Body of pancreas (tissue), 4 donors: Measurements from ENCODE around the gene F10. TPM values are rescaled to one million over a fixed set of nuclear protein-coding genes. Genes with fewer than 3 reads are reported as not detected.

Experiments used
- ATAC-seq: fragments of 150-250 bp; one replicate; pipeline ENCODE4 v1.9.1; 2016
- DNase-seq, 4 donors: peaks; one replicate each; pipeline ENCODE4 v3.0.0-alpha.2; 2019
- H3K27ac ChIP-seq, 4 donors: fragments of 200-600 bp; sonication (generic); 1 replicate in 3 of 4; 2 replicates in 1 of 4; pipeline versions ENCODE4 v1.5.1 to v1.6.1; 2016 to 2019; ENCODE audit warnings: mild to moderate bottlenecking in 1 of 4, mixed read lengths in 1 of 4, moderate library complexity in 1 of 4
- H3K27me3 ChIP-seq, 2 donors: fragments of 200-600 bp; sonication (generic); one replicate each; pipeline ENCODE4 v1.6.0; 2016; ENCODE audit warnings: mild to moderate bottlenecking in 1 of 2
- H3K36me3 ChIP-seq, 2 donors: fragments of 200-600 bp; sonication (generic); replicated peaks in 1 of 2; 2 replicates each; pipeline ENCODE4 v1.5.1; 2016; ENCODE audit warnings: low read depth in 2 of 2; ENCODE audit not compliant: insufficient read depth in 1 of 2
- H3K4me1 ChIP-seq: fragments of 200-600 bp; sonication (generic); one replicate; pipeline ENCODE4 v1.6.0; 2016
- H3K4me3 ChIP-seq, 2 donors: fragments of 200-600 bp; sonication (generic); 1 replicate in 1 of 2; 2 replicates in 1 of 2; pipeline ENCODE4 v1.5.1; 2016 to 2019
- H3K9me3 ChIP-seq, 3 donors: fragments of 200-600 bp; sonication (generic); 1 replicate in 2 of 3; 2 replicates in 1 of 3; pipeline ENCODE4 v1.5.1; 2016
- POLR2A ChIP-seq, 3 donors: fragments of 450-650 bp; IDR thresholded peaks; one replicate each; pipeline ENCODE4 v1.6.1; 2016; ENCODE audit warnings: antibody characterized with exemption in 3 of 3, mild to moderate bottlenecking in 2 of 3
- WGBS, 2 donors: methylation state at CpG; one replicate each; pipeline ENCODE4 v1.1.5; 2017; 5-methylcytosine and 5-hydroxymethylcytosine counted together
- intact Hi-C: fragments of 100-400 bp; cut with DNase I; formaldehyde crosslinking; loops from one replicate; pipeline ENCODE4 v1.15.1; 2023
- total RNA-seq, 2 donors: library from RNA; depleted of rRNA; stranded (reverse); fragments of >200 nt; gene quantifications; one replicate each; pipeline ENCODE4 v1.1.0, GENCODE V29; 2016
- TF ChIP-seq, protein P1 (sequence below), 7 experiments: fragments of 450-650 bp in 4 of 7; fragments of 200-600 bp in 3 of 7; sonication (generic) in 3 of 7; IDR thresholded peaks; one replicate each; pipeline ENCODE4 v1.5.1; 2016 to 2019; ENCODE audit warnings: antibody characterized with exemption in 7 of 7

The F10 gene
- total RNA-seq, 2 donors from 2014 or later: 2.3 to 6.7 TPM

DNA sequence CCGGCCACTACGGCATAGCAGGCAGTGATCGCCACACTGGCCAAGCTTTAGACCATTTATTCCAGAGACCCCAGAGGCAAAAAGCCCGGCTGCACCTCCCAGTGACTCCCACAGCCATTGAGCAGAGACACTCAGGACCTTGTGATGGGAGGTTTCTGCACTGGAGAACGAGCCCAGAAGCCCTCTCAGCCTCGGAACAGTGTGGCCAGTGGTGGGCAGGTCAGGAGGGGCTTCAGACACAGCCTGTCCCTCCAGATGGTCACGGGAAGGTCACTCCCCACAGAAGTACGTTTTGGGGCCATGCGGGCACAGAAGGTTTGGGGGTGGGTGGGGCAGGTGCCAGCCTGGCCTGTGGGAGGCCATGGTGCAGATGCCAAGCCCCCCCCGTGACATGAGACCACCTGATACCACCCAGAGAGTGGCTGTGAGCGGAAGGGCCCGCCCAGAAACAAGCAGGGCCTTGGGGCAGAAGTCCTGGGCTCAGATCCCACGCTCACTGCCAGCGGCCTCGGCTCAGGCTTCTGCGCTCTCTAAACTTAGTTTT lies 599 bp upstream of the F10 start:
- H3K36me3 ChIP-seq: no peaks in the 10 kb centered on the region
- H3K27ac ChIP-seq: no peak overlapping the region
- H3K9me3 ChIP-seq: no peaks in the 10 kb centered on the region
- DNase-seq (peak in 1 of 4 donors; percentile 2), ATAC-seq (no peak)
- H3K27me3 ChIP-seq: no peaks in the 10 kb centered on the region
- WGBS, 2 donors: 47 to 59% methylated on average over 9 to 16 of the region's 16 CpGs
- no peak for TF ChIP-seq POLR2A (IDR thresholded peaks at IDR 0.05)
- TF ChIP-seq, protein P1, sequence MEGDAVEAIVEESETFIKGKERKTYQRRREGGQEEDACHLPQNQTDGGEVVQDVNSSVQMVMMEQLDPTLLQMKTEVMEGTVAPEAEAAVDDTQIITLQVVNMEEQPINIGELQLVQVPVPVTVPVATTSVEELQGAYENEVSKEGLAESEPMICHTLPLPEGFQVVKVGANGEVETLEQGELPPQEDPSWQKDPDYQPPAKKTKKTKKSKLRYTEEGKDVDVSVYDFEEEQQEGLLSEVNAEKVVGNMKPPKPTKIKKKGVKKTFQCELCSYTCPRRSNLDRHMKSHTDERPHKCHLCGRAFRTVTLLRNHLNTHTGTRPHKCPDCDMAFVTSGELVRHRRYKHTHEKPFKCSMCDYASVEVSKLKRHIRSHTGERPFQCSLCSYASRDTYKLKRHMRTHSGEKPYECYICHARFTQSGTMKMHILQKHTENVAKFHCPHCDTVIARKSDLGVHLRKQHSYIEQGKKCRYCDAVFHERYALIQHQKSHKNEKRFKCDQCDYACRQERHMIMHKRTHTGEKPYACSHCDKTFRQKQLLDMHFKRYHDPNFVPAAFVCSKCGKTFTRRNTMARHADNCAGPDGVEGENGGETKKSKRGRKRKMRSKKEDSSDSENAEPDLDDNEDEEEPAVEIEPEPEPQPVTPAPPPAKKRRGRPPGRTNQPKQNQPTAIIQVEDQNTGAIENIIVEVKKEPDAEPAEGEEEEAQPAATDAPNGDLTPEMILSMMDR (IDR thresholded peaks at IDR 0.05): no peak
- peaks cover 6% of the 10 kb centered on the region for H3K4me1 ChIP-seq
- intact Hi-C loops: no loop called here
- no peak overlapping the region for H3K4me3 ChIP-seq

DNA sequence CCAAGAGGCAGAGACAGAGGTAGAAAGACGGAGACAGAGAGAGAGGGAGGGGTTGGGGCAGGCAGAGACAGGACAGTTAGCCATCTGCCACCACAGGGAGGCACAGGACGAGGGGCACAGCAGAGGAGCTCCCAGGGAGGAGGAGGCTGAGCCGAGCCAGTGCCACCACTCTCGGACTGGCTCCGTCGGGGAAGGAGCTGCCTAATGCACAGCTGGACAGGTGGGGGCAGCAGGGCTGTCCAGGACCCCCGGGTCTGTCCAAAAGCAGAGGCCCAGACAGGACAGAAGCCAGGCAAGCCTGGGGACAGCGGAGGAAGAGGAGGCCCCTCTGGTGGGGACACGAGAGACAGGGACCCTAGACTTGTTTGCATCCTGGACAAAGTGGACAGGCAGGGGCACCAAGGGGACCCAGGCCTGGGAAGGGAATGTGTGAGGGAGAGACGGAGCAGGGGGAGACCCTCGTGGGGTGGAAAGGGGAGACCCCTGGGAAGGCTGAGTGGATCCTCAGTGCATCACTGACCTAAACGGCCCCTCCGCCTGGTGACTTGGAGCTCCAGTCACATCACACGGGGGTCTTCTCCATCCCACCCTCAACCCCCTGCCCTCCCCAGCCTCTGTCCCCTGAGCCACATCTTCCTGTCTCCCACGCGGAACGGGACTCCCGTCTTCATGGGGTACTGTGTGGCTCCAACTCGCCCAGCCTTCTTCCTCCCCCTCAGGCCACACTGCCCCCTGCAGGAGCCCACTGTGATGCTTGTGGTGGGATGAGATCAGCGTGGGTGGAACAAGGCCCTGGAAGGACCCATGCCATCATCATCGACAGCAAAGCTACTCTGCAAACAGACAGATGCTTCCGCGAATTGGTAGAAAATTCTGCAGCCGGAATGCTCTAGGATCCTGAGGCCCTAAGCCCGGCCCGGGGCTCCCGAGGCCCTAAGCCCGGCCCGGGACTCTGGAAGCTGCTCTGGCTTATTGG lies 915 bp downstream of the F10 start:
- H3K36me3 ChIP-seq: no peaks in the 10 kb centered on the region
- ATAC-seq: no peak
- TF ChIP-seq POLR2A (IDR thresholded peaks at IDR 0.05): no peak
- TF ChIP-seq, protein P1 (IDR thresholded peaks at IDR 0.05): no peak
- no peak overlapping the region for H3K27ac ChIP-seq
- H3K27me3 ChIP-seq: no peaks in the 10 kb centered on the region
- no peak overlapping the region for H3K4me3 ChIP-seq
- intact Hi-C loops: no loop called here
- H3K4me1 ChIP-seq: peaks cover 6% of the 10 kb centered on the region
- peak in 1 of 4 donors; percentile 1 for DNase-seq
- WGBS, 2 donors: 84 to 87% methylated on average over 22 to 29 of the region's 29 CpGs
- no peaks in the 10 kb centered on the region for H3K9me3 ChIP-seq

DNA sequence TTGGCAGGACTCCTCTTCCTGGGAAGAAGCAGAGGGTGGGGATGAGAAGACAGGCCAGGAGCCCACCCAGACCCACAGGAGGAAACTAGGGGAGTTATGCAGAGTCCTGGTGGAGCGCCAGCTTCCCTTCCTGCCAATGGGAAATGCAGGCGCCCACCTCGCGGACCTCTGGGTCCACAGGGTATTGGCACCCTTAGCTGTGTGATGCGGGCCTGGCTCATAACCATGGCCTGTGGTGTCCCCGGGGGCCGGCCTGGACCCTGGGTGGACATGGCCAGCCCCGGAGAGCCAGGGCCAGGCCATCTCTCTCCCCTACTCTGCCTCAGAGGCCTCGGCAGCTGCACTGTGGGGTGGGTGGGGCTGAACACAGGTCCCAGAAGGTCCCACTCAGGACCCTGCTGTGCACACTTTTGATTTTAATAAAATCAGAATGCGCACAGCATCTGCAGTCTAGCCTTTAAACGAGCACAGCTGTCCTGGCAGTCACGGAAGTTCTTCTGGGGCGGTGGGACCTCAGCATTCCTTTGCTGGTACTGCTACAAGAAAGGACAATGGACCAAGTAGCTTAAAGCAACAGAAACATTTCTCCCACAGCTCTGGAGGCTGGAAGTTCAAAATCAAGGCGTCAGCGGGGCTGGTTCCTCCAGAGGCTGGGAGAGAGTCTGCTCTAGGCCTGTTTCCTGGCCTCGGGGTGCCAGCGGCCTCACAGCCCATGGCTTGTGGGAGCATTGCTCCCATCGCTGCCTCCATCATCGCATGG lies 1.8 kb downstream of the F10 start:
- Histone ChIP-seq H3K27ac (no peak overlapping the region), H3K9me3 (no peaks in the 10 kb centered on the region), H3K4me1 (peaks cover 6% of the 10 kb centered on the region), H3K4me3 (no peak overlapping the region), H3K27me3 (no peaks in the 10 kb centered on the region), H3K36me3 (no peaks in the 10 kb centered on the region)
- TF ChIP-seq, protein P1 (IDR thresholded peaks at IDR 0.05): no peak
- TF ChIP-seq POLR2A (IDR thresholded peaks at IDR 0.05): no peak
- WGBS, 2 donors: 92 to 96% methylated on average over 12 to 19 of the region's 19 CpGs
- intact Hi-C loops: no loop called here
- peak in 1 of 4 donors; percentile 1 for DNase-seq
- no peak for ATAC-seq

DNA sequence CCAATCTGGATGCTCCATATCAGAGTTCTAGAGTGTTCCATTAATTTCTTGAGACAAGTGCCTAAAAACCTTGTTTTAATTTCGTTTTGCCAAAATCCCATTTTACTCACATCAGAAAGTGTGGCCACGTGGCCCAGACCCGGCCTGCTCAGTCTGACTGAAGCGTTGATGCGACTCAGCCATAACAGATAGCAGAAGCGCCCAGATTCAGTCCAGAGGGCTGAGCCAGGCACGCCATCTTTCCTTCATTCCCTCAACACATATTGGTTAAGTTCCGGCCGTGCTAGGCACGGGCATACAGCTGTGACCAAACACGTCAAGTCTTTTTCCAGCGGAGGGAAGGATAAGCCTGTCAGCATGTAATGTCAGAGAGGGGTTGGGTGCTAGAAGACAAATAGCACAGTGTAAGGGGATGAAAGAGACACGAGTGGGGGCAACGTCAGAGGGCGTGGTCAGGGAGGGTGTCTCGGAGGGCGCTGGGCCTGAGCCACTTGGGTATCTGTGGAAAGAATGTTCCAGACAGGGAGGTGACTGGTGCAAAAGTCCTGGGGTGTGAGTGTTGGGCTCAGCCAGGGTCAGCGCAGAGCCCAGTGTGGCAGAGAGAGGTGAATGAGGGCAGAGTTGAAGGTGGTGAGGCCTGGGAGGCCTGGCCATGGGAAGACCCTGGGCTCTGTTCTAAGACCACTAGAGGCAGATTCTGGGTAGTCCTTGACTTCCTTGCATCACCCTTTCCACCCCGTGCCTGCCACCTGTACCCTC lies 3.1 kb downstream of the F10 start:
- 80 to 86% methylated on average over 19 of the region's 19 CpGs for WGBS, 2 donors
- peak in 1 of 4 donors; percentile 1 for DNase-seq
- Histone ChIP-seq H3K36me3 (no peaks in the 10 kb centered on the region), H3K27ac (no peak overlapping the region), H3K4me1 (peaks cover 6% of the 10 kb centered on the region), H3K27me3 (no peaks in the 10 kb centered on the region), H3K9me3 (no peaks in the 10 kb centered on the region), H3K4me3 (no peak overlapping the region)
- no peak for ATAC-seq
- intact Hi-C loops: no loop called here
- no peak for TF ChIP-seq POLR2A (IDR thresholded peaks at IDR 0.05)
